Activated T-cell treated with anti-CD3 and anti-CD28 coated beads, Interleukin-2, amount 50 U/mL, for 4 hours (primary cell): ENCODE results near the gene RFC3. TPM values are rescaled to one million over a fixed set of nuclear protein-coding genes. Genes with fewer than 3 reads are reported as not detected.

Source experiments
- ATAC-seq, 2 donors: fragments of 200-7000 bp; cut with Tn5 transposase; one replicate each; pipeline ENCODE4 v1.10.0; 2021
- DNase-seq: peaks from one replicate; pipeline ENCODE4 v3.0.0-alpha.2; 2020
- H3K27me3 Mint-ChIP-seq: one replicate; pipeline ENCODE4 v1.8.0; 2021; ENCODE audit warnings: low read depth, mixed read lengths
- H3K36me3 Mint-ChIP-seq: one replicate; pipeline ENCODE4 v1.8.0; 2022; ENCODE audit warnings: mixed read lengths; ENCODE audit not compliant: insufficient read depth
- H3K4me1 Mint-ChIP-seq: one replicate; pipeline ENCODE4 v1.8.0; 2021; ENCODE audit warnings: low read depth, mixed read lengths
- H3K4me3 Mint-ChIP-seq: one replicate; pipeline ENCODE4 v1.8.0; 2021; ENCODE audit warnings: mild to moderate bottlenecking, moderate library complexity, mixed read lengths
- H3K9me3 Mint-ChIP-seq: one replicate; pipeline ENCODE4 v1.8.0; 2021; ENCODE audit warnings: mixed read lengths
- total RNA-seq, 3 donors: library from RNA; stranded (reverse); gene quantifications; one replicate each; pipeline ENCODE4 v1.2.1, GENCODE V29; 2021

The RFC3 gene
- total RNA-seq, 3 donors from 2014 or later: 35.2 to 44.6 (median 43.8) TPM

- H3K36me3 Mint-ChIP-seq: peaks cover 34% of the 10 kb centered on the region
- no peaks in the 10 kb centered on the region for H3K27me3 Mint-ChIP-seq
- no peak overlapping the region for H3K4me3 Mint-ChIP-seq
- peaks cover 2% of the 10 kb centered on the region for H3K4me1 Mint-ChIP-seq
- ATAC-seq: no peak
- no peaks in the 10 kb centered on the region for H3K9me3 Mint-ChIP-seq
- no peak for DNase-seq
Measured at GRCh38 chr13:33832872-33833271, 14.9 kb downstream of the RFC3 start.

GRCh38 chr13:33838647-33839046 lies 20.7 kb downstream of the RFC3 start:
- peaks cover 50% of the 10 kb centered on the region for H3K36me3 Mint-ChIP-seq
- H3K4me1 Mint-ChIP-seq: no peaks in the 10 kb centered on the region
- no peak overlapping the region for H3K4me3 Mint-ChIP-seq
- no peaks in the 10 kb centered on the region for H3K9me3 Mint-ChIP-seq
- H3K27me3 Mint-ChIP-seq: no peaks in the 10 kb centered on the region
- DNase-seq: no peak
- ATAC-seq: no peak

GRCh38 chr13:33840402-33840801 lies 22.5 kb downstream of the RFC3 start:
- no peak for DNase-seq
- H3K4me3 Mint-ChIP-seq: no peak overlapping the region
- H3K4me1 Mint-ChIP-seq: no peaks in the 10 kb centered on the region
- no peaks in the 10 kb centered on the region for H3K27me3 Mint-ChIP-seq
- no peak for ATAC-seq
- no peaks in the 10 kb centered on the region for H3K9me3 Mint-ChIP-seq
- H3K36me3 Mint-ChIP-seq: peaks cover 49% of the 10 kb centered on the region

- Mint-ChIP-seq H3K4me3 (no peak overlapping the region), H3K4me1 (no peaks in the 10 kb centered on the region), H3K9me3 (no peaks in the 10 kb centered on the region), H3K36me3 (peaks cover 53% of the 10 kb centered on the region), H3K27me3 (no peaks in the 10 kb centered on the region)
- DNase-seq (no peak), ATAC-seq (no peak)
Measured at GRCh38 chr13:33842207-33842606, 24.3 kb downstream of the RFC3 start.

- no peak overlapping the region for H3K4me3 Mint-ChIP-seq
- H3K4me1 Mint-ChIP-seq: no peaks in the 10 kb centered on the region
- H3K27me3 Mint-ChIP-seq: no peaks in the 10 kb centered on the region
- DNase-seq: no peak
- peaks cover 55% of the 10 kb centered on the region for H3K36me3 Mint-ChIP-seq
- ATAC-seq: no peak
- no peaks in the 10 kb centered on the region for H3K9me3 Mint-ChIP-seq
Measured at GRCh38 chr13:33842986-33843385, 25.0 kb downstream of the RFC3 start.

GRCh38 chr13:33845572-33846302 lies 27.8 kb downstream of the RFC3 start:
- H3K9me3 Mint-ChIP-seq: no peaks in the 10 kb centered on the region
- H3K4me1 Mint-ChIP-seq: no peaks in the 10 kb centered on the region
- H3K36me3 Mint-ChIP-seq: peaks cover 43% of the 10 kb centered on the region
- no peak overlapping the region for H3K4me3 Mint-ChIP-seq
- ATAC-seq (no peak), DNase-seq (no peak)
- no peaks in the 10 kb centered on the region for H3K27me3 Mint-ChIP-seq

- ATAC-seq (no peak), DNase-seq (no peak)
- H3K4me3 Mint-ChIP-seq: no peak overlapping the region
- no peaks in the 10 kb centered on the region for H3K9me3 Mint-ChIP-seq
- no peaks in the 10 kb centered on the region for H3K4me1 Mint-ChIP-seq
- no peaks in the 10 kb centered on the region for H3K27me3 Mint-ChIP-seq
- H3K36me3 Mint-ChIP-seq: peaks cover 41% of the 10 kb centered on the region
Measured at GRCh38 chr13:33846303-33847062, 28.5 kb downstream of the RFC3 start.

- no peak for DNase-seq
- Mint-ChIP-seq H3K36me3 (peaks cover 39% of the 10 kb centered on the region), H3K27me3 (no peaks in the 10 kb centered on the region), H3K4me1 (no peaks in the 10 kb centered on the region), H3K4me3 (no peak overlapping the region), H3K9me3 (no peaks in the 10 kb centered on the region)
- ATAC-seq: no peak
Measured at GRCh38 chr13:33849211-33849610, 31.3 kb downstream of the RFC3 start.

- no peak for ATAC-seq
- H3K4me3 Mint-ChIP-seq: no peak overlapping the region
- no peaks in the 10 kb centered on the region for H3K9me3 Mint-ChIP-seq
- H3K4me1 Mint-ChIP-seq: no peaks in the 10 kb centered on the region
- no peak for DNase-seq
- peaks cover 14% of the 10 kb centered on the region for H3K36me3 Mint-ChIP-seq
- H3K27me3 Mint-ChIP-seq: no peaks in the 10 kb centered on the region
Measured at GRCh38 chr13:33855371-33855895, 37.5 kb downstream of the RFC3 start.

GRCh38 chr13:33859691-33860303 lies 41.8 kb downstream of the RFC3 start:
- H3K36me3 Mint-ChIP-seq: peaks cover 7% of the 10 kb centered on the region
- ATAC-seq (no peak), DNase-seq (no peak)
- H3K9me3 Mint-ChIP-seq: no peaks in the 10 kb centered on the region
- no peaks in the 10 kb centered on the region for H3K4me1 Mint-ChIP-seq
- no peaks in the 10 kb centered on the region for H3K27me3 Mint-ChIP-seq
- H3K4me3 Mint-ChIP-seq: no peak overlapping the region

- no peak for DNase-seq
- no peak for ATAC-seq
- H3K9me3 Mint-ChIP-seq: no peaks in the 10 kb centered on the region
- H3K4me1 Mint-ChIP-seq: no peaks in the 10 kb centered on the region
- H3K27me3 Mint-ChIP-seq: no peaks in the 10 kb centered on the region
- H3K4me3 Mint-ChIP-seq: no peak overlapping the region
- peaks cover 7% of the 10 kb centered on the region for H3K36me3 Mint-ChIP-seq
Measured at GRCh38 chr13:33860526-33860925, 42.6 kb downstream of the RFC3 start.

GRCh38 chr13:33862016-33862415 lies 44.1 kb downstream of the RFC3 start:
- H3K4me1 Mint-ChIP-seq: no peaks in the 10 kb centered on the region
- DNase-seq (no peak), ATAC-seq (no peak)
- H3K9me3 Mint-ChIP-seq: no peaks in the 10 kb centered on the region
- H3K36me3 Mint-ChIP-seq: peaks cover 4% of the 10 kb centered on the region
- no peaks in the 10 kb centered on the region for H3K27me3 Mint-ChIP-seq
- H3K4me3 Mint-ChIP-seq: no peak overlapping the region

- Mint-ChIP-seq H3K4me3 (no peak overlapping the region), H3K36me3 (no peaks in the 10 kb centered on the region), H3K9me3 (no peaks in the 10 kb centered on the region), H3K4me1 (no peaks in the 10 kb centered on the region), H3K27me3 (no peaks in the 10 kb centered on the region)
- ATAC-seq (no peak), DNase-seq (no peak)
Measured at GRCh38 chr13:33863188-33863789, 45.3 kb downstream of the RFC3 start.

- Mint-ChIP-seq H3K4me1 (no peaks in the 10 kb centered on the region), H3K27me3 (no peaks in the 10 kb centered on the region), H3K36me3 (no peaks in the 10 kb centered on the region), H3K4me3 (no peak overlapping the region), H3K9me3 (no peaks in the 10 kb centered on the region)
- ATAC-seq (no peak), DNase-seq (no peak)
Measured at GRCh38 chr13:33865945-33866344, 48.0 kb downstream of the RFC3 start.
